ENCODE data around the gene GPR55. TPM values are rescaled to one million over a fixed set of nuclear protein-coding genes. Genes with fewer than 3 reads are reported as not detected.

The GPR55 gene
- polyA plus RNA-seq, 4 donors: 0.22 to 1.6 (median 0.56) TPM

GRCh38 chr2:230964136-230964730 lies 39.2 kb upstream of the GPR55 start:
- no peaks in the 10 kb centered on the region for H3K27me3 ChIP-seq (ENCODE audit: control insufficient read depth in 3 of 3, insufficient read depth in 3 of 3, low read length in 3 of 3)
- FAIRE-seq (no peak), DNase-seq (no peak)
- WGBS, 3 donors: 94 to 97% (median 97%) methylated on average over 32 to 36 of the region's 36 CpGs
- H3K4me1 ChIP-seq (ENCODE audit: control insufficient read depth in 3 of 3, insufficient read depth in 2 of 3, low read depth in 1 of 3, low read length in 2 of 3): no peaks in the 10 kb centered on the region
- no peak overlapping the region for H3K27ac ChIP-seq (ENCODE audit: low read depth in 1 of 3, low read length in 2 of 3)
- H3K9me3 ChIP-seq (ENCODE audit: control insufficient read depth in 2 of 2, insufficient read depth in 1 of 2, low read depth in 1 of 2, low read length in 1 of 2): peaks cover 0 to 2% of the 10 kb centered on the region in 2 donors
- H3K4me3 ChIP-seq (ENCODE audit: low read depth in 1 of 3, low read length in 3 of 3): no peak overlapping the region
- no peaks in the 10 kb centered on the region for H3K36me3 ChIP-seq (ENCODE audit: control insufficient read depth in 3 of 3, insufficient read depth in 2 of 3, low read depth in 1 of 3, low read length in 3 of 3)

- Histone ChIP-seq H3K27ac (ENCODE audit: low read depth in 1 of 3, low read length in 2 of 3) (no peak overlapping the region), H3K4me3 (ENCODE audit: low read depth in 1 of 3, low read length in 3 of 3) (no peak overlapping the region), H3K4me1 (ENCODE audit: control insufficient read depth in 3 of 3, insufficient read depth in 2 of 3, low read depth in 1 of 3, low read length in 2 of 3) (peaks cover 0 to 4% (median 0%) of the 10 kb centered on the region in 3 donors), H3K9me3 (ENCODE audit: control insufficient read depth in 2 of 2, insufficient read depth in 1 of 2, low read depth in 1 of 2, low read length in 1 of 2) (peaks cover 0 to 2% of the 10 kb centered on the region in 2 donors), H3K27me3 (ENCODE audit: control insufficient read depth in 3 of 3, insufficient read depth in 3 of 3, low read length in 3 of 3) (peaks cover 0 to 11% (median 5%) of the 10 kb centered on the region in 3 donors), H3K36me3 (ENCODE audit: control insufficient read depth in 3 of 3, insufficient read depth in 2 of 3, low read depth in 1 of 3, low read length in 3 of 3) (no peaks in the 10 kb centered on the region)
- 57 to 72% (median 69%) methylated on average over 3 of the region's 3 CpGs for WGBS, 3 donors
- FAIRE-seq: no peak
- no peak for DNase-seq
These were observed 36.0 kb upstream of the GPR55 start for GRCh38 chr2:230961091-230961491.

- Histone ChIP-seq H3K27ac (ENCODE audit: low read depth in 1 of 3, low read length in 2 of 3) (no peak overlapping the region), H3K27me3 (ENCODE audit: control insufficient read depth in 3 of 3, insufficient read depth in 3 of 3, low read length in 3 of 3) (peaks cover 0 to 11% (median 5%) of the 10 kb centered on the region in 3 donors), H3K9me3 (ENCODE audit: control insufficient read depth in 2 of 2, insufficient read depth in 1 of 2, low read depth in 1 of 2, low read length in 1 of 2) (peaks cover 0 to 2% of the 10 kb centered on the region in 2 donors), H3K36me3 (ENCODE audit: control insufficient read depth in 3 of 3, insufficient read depth in 2 of 3, low read depth in 1 of 3, low read length in 3 of 3) (no peaks in the 10 kb centered on the region), H3K4me3 (ENCODE audit: low read depth in 1 of 3, low read length in 3 of 3) (no peak overlapping the region), H3K4me1 (ENCODE audit: control insufficient read depth in 3 of 3, insufficient read depth in 2 of 3, low read depth in 1 of 3, low read length in 2 of 3) (peaks cover 0 to 4% (median 0%) of the 10 kb centered on the region in 3 donors)
- FAIRE-seq (no peak), DNase-seq (peak in 1 of 2 donors; percentile 38)
- WGBS, 3 donors: 22 to 52% (median 29%) methylated on average over 1 of the region's 1 CpG
These were observed 35.0 kb upstream of the GPR55 start for GRCh38 chr2:230960026-230960425.

- peaks cover 0 to 11% (median 5%) of the 10 kb centered on the region in 3 donors for H3K27me3 ChIP-seq (ENCODE audit: control insufficient read depth in 3 of 3, insufficient read depth in 3 of 3, low read length in 3 of 3)
- H3K27ac ChIP-seq (ENCODE audit: low read depth in 1 of 3, low read length in 2 of 3): no peak overlapping the region
- no peak overlapping the region for H3K4me3 ChIP-seq (ENCODE audit: low read depth in 1 of 3, low read length in 3 of 3)
- H3K4me1 ChIP-seq (ENCODE audit: control insufficient read depth in 3 of 3, insufficient read depth in 2 of 3, low read depth in 1 of 3, low read length in 2 of 3): peaks cover 0 to 4% (median 0%) of the 10 kb centered on the region in 3 donors
- FAIRE-seq (no peak), DNase-seq (peak in 1 of 2 donors; percentile 23)
- H3K9me3 ChIP-seq (ENCODE audit: control insufficient read depth in 2 of 2, insufficient read depth in 1 of 2, low read depth in 1 of 2, low read length in 1 of 2): peaks cover 0 to under 1% of the 10 kb centered on the region in 2 donors
- WGBS, 3 donors: 47 to 78% (median 61%) methylated on average over 8 of the region's 8 CpGs
- H3K36me3 ChIP-seq (ENCODE audit: control insufficient read depth in 3 of 3, insufficient read depth in 2 of 3, low read depth in 1 of 3, low read length in 3 of 3): no peaks in the 10 kb centered on the region
These were observed 34.0 kb upstream of the GPR55 start for GRCh38 chr2:230958820-230959756.

GRCh38 chr2:230957756-230958391 lies 32.8 kb upstream of the GPR55 start:
- Histone ChIP-seq H3K4me1 (ENCODE audit: control insufficient read depth in 3 of 3, insufficient read depth in 2 of 3, low read depth in 1 of 3, low read length in 2 of 3) (peaks cover 0 to 4% (median 0%) of the 10 kb centered on the region in 3 donors), H3K9me3 (ENCODE audit: control insufficient read depth in 2 of 2, insufficient read depth in 1 of 2, low read depth in 1 of 2, low read length in 1 of 2) (peaks cover 0 to 4% of the 10 kb centered on the region in 2 donors), H3K4me3 (ENCODE audit: low read depth in 1 of 3, low read length in 3 of 3) (peak overlapping the region in 1 of 3 donors; percentile 21), H3K27me3 (ENCODE audit: control insufficient read depth in 3 of 3, insufficient read depth in 3 of 3, low read length in 3 of 3) (peaks cover 0 to 11% (median 5%) of the 10 kb centered on the region in 3 donors), H3K27ac (ENCODE audit: low read depth in 1 of 3, low read length in 2 of 3) (no peak overlapping the region), H3K36me3 (ENCODE audit: control insufficient read depth in 3 of 3, insufficient read depth in 2 of 3, low read depth in 1 of 3, low read length in 3 of 3) (no peaks in the 10 kb centered on the region)
- DNase-seq (no peak), FAIRE-seq (peak; percentile 44)

GRCh38 chr2:230956827-230957755 lies 32.0 kb upstream of the GPR55 start:
- FAIRE-seq (no peak), DNase-seq (peak; percentile 49 to 58)

GRCh38 chr2:230955163-230955737 lies 30.2 kb upstream of the GPR55 start:
- 76 to 88% (median 88%) methylated on average over 1 of the region's 1 CpG for WGBS, 3 donors
- Histone ChIP-seq H3K36me3 (ENCODE audit: control insufficient read depth in 3 of 3, insufficient read depth in 2 of 3, low read depth in 1 of 3, low read length in 3 of 3) (no peaks in the 10 kb centered on the region), H3K4me3 (ENCODE audit: low read depth in 1 of 3, low read length in 3 of 3) (no peak overlapping the region), H3K27me3 (ENCODE audit: control insufficient read depth in 3 of 3, insufficient read depth in 3 of 3, low read length in 3 of 3) (peaks cover 0 to 11% (median 5%) of the 10 kb centered on the region in 3 donors), H3K4me1 (ENCODE audit: control insufficient read depth in 3 of 3, insufficient read depth in 2 of 3, low read depth in 1 of 3, low read length in 2 of 3) (peaks cover 0 to 4% (median 0%) of the 10 kb centered on the region in 3 donors), H3K27ac (ENCODE audit: low read depth in 1 of 3, low read length in 2 of 3) (no peak overlapping the region), H3K9me3 (ENCODE audit: control insufficient read depth in 2 of 2, insufficient read depth in 1 of 2, low read depth in 1 of 2, low read length in 1 of 2) (peaks cover 0 to 7% of the 10 kb centered on the region in 2 donors)
- DNase-seq (no peak), FAIRE-seq (no peak)

More at GRCh38 chr2:230956827-230957755, 32.0 kb upstream of the GPR55 start:
- H3K27me3 ChIP-seq (ENCODE audit: control insufficient read depth in 3 of 3, insufficient read depth in 3 of 3, low read length in 3 of 3): peaks cover 0 to 11% (median 5%) of the 10 kb centered on the region in 3 donors
- 5 to 10% (median 6%) methylated on average over 36 to 43 of the region's 43 CpGs for WGBS, 3 donors
- no peak overlapping the region for H3K27ac ChIP-seq (ENCODE audit: low read depth in 1 of 3, low read length in 2 of 3)
- no peaks in the 10 kb centered on the region for H3K36me3 ChIP-seq (ENCODE audit: control insufficient read depth in 3 of 3, insufficient read depth in 2 of 3, low read depth in 1 of 3, low read length in 3 of 3)
- peak overlapping the region in 2 of 3 donors; percentile 21 to 24 for H3K4me3 ChIP-seq (ENCODE audit: low read depth in 1 of 3, low read length in 3 of 3)
- peaks cover 0 to 4% (median 0%) of the 10 kb centered on the region in 3 donors for H3K4me1 ChIP-seq (ENCODE audit: control insufficient read depth in 3 of 3, insufficient read depth in 2 of 3, low read depth in 1 of 3, low read length in 2 of 3)
- H3K9me3 ChIP-seq (ENCODE audit: control insufficient read depth in 2 of 2, insufficient read depth in 1 of 2, low read depth in 1 of 2, low read length in 1 of 2): peaks cover 0 to 7% of the 10 kb centered on the region in 2 donors
